K562 (cell line): ENCODE measurements around the gene CLCN5. TPM values are rescaled to one million over a fixed set of nuclear protein-coding genes. Genes with fewer than 3 reads are reported as not detected.

Source experiments
- ATAC-seq: fragments of 200-7000 bp; cut with Tn5 transposase; 3 replicates; pipeline ENCODE4 v1.9.1; 2020; ENCODE audit warnings: moderate library complexity
- BruUV-seq: library from RNA; stranded (reverse); fragments of 400-500 nt; replicated peaks from 2 replicates; lab custom pipeline; 2021; lab: Mats Ljungman, UMichigan
- CTCF ChIA-PET: fragments of 300-600 bp; formaldehyde crosslinking; extraction: SDS; loops from one replicate; lab custom pipeline; 2021; ENCODE audit warnings: low intra/inter-chr PET ratio; lab: Yijun Ruan, JAX
- POLR2A ChIA-PET: fragments of 300-600, 350-650 bp; sonication (Branson Sonifier 250); formaldehyde crosslinking; extraction: SDS; loops from one replicate; lab custom pipeline; 2021; ENCODE audit warnings: antibody characterized with exemption, inconsistent platforms; lab: Yijun Ruan, JAX
- DNase-seq, 4 experiments: peaks; one replicate each; pipeline versions ENCODE4 v3.0.0 to v3.0.0-alpha.2; 2011 to 2018; ENCODE audit warnings: low spot score in 3 of 4, mixed read lengths in 3 of 4; ENCODE audit errors: extremely low read depth in 1 of 4
- FAIRE-seq: peaks from 2 replicates; lab custom pipeline; 2011; peaks lifted over from hg19 to GRCh38; lab: Jason Lieb, UNC
- H2AFZ ChIP-seq: 2 replicates; pipeline ENCODE4 v1.6.0; 2011; ENCODE audit warnings: low read depth, low read length, control low read depth, inconsistent platforms
- H3K27ac ChIP-seq: fragments of 200-600 bp; 3 replicates; pipeline ENCODE4 v1.8.0; 2011; ENCODE audit warnings: low read depth, mild to moderate bottlenecking, control low read depth, inconsistent platforms, low read length, moderate library complexity, mixed read lengths; ENCODE audit errors: extremely low read depth
- H3K27me3 ChIP-seq, 2 experiments: fragments of 300-600 bp in 1 of 2; 2 replicates in 1 of 2; 3 replicates in 1 of 2; pipeline versions ENCODE4 v1.6.0 to v1.8.0; 2011; ENCODE audit warnings: inconsistent platforms in 2 of 2, low read length in 2 of 2, mild to moderate bottlenecking in 1 of 2, mixed read lengths in 1 of 2, moderate library complexity in 1 of 2; ENCODE audit not compliant: control insufficient read depth in 2 of 2, insufficient read depth in 2 of 2
- H3K36me3 ChIP-seq: fragments of 300-600 bp; 3 replicates; pipeline ENCODE4 v1.8.0; 2011; ENCODE audit warnings: mild to moderate bottlenecking, low read length, inconsistent platforms; ENCODE audit not compliant: control insufficient read depth, insufficient read depth
- H3K4me1 ChIP-seq, 2 experiments: fragments of 200-600 bp in 1 of 2; replicated peaks in 1 of 2; 2 replicates in 1 of 2; 3 replicates in 1 of 2; pipeline versions ENCODE4 v1.5.1 to v1.8.0; 2011; ENCODE audit warnings: inconsistent platforms in 2 of 2, low read length in 2 of 2, mild to moderate bottlenecking in 1 of 2, mixed read lengths in 1 of 2, moderate library complexity in 1 of 2; ENCODE audit not compliant: control insufficient read depth in 2 of 2, insufficient read depth in 2 of 2
- H3K4me2 ChIP-seq: 2 replicates; pipeline ENCODE4 v1.6.1; 2011; ENCODE audit warnings: low read length, control low read depth, inconsistent platforms, mixed read lengths; ENCODE audit not compliant: insufficient read depth
- H3K4me3 ChIP-seq: fragments of 200-600 bp; sonication (generic), shearing (Covaris generic); 2 replicates; pipeline ENCODE4 v1.5.1; 2016; ENCODE audit warnings: control low read depth, inconsistent platforms
- H3K79me2 ChIP-seq: fragments of 200-600 bp; 3 replicates; pipeline ENCODE4 v1.8.0; 2011; ENCODE audit warnings: low read length, inconsistent platforms; ENCODE audit not compliant: control insufficient read depth, insufficient read depth
- H3K9ac ChIP-seq, 2 experiments: 2 replicates each; pipeline versions ENCODE4 v1.6.0 to v1.6.1; 2011; ENCODE audit warnings: low read depth in 2 of 2, low read length in 2 of 2, control low read depth in 1 of 2, inconsistent platforms in 1 of 2, mild to moderate bottlenecking in 1 of 2, mixed read lengths in 1 of 2; ENCODE audit not compliant: insufficient read depth in 1 of 2
- H3K9me1 ChIP-seq: one replicate; pipeline ENCODE4 v1.6.0; 2011; ENCODE audit warnings: inconsistent platforms, mild to moderate bottlenecking, low read length, moderate library complexity; ENCODE audit not compliant: control insufficient read depth, insufficient read depth
- H3K9me3 ChIP-seq: replicated peaks from 2 replicates; pipeline ENCODE4 v1.5.1; 2011; ENCODE audit warnings: low read depth, low read length, inconsistent platforms; ENCODE audit not compliant: control insufficient read depth, insufficient read depth
- H4K20me1 ChIP-seq: replicated peaks from 2 replicates; pipeline ENCODE4 v1.6.1; 2011; ENCODE audit warnings: low read length, inconsistent platforms, mixed read lengths; ENCODE audit not compliant: control insufficient read depth, insufficient read depth
- CEBPB ChIP-seq: fragments of 450-650 bp; IDR thresholded peaks from 2 replicates; pipeline ENCODE4 v1.6.1; 2016; ENCODE audit warnings: missing genetic modification characterization, missing compliant biosample characterization
- CEBPG ChIP-seq, 3 experiments: fragments of 200-800 bp in 1 of 3; sonication (Bioruptor generic) in 1 of 3; sonication (generic) in 1 of 3; formaldehyde crosslinking in 1 of 3; IDR thresholded peaks in 2 of 3; conservative IDR thresholded peaks in 1 of 3; 2 replicates each; pipeline versions ENCODE4 v1.6.1 to v1.8.0; 2016 to 2022; ENCODE audit warnings: missing compliant biosample characterization in 2 of 3, missing genetic modification characterization in 2 of 3, mild to moderate bottlenecking in 1 of 3, missing genetic modification reagents in 1 of 3
- KLF6 ChIP-seq: fragments of 250-450 bp; sonication (Bioruptor Pico); IDR thresholded peaks from 2 replicates; pipeline ENCODE4 v1.4.0; 2020; ENCODE audit warnings: mild to moderate bottlenecking, moderate library complexity, borderline replicate concordance
- SAFB ChIP-seq: fragments of 200-400 bp; formaldehyde crosslinking; IDR thresholded peaks from 2 replicates; pipeline ENCODE4 v1.6.1; 2017; ENCODE audit warnings: low read depth, low read length, borderline replicate concordance
- ZFP36 ChIP-seq: fragments of 150-350 bp; IDR thresholded peaks from 2 replicates; pipeline ENCODE4 v1.6.1; 2018; ENCODE audit warnings: low read length, low read depth; ENCODE audit not compliant: partially characterized antibody
- ZNF41 ChIP-seq: fragments of 250-450 bp; sonication (Bioruptor Pico); conservative IDR thresholded peaks from 2 replicates; pipeline ENCODE4 v1.4.0; 2020; ENCODE audit warnings: mild to moderate bottlenecking
- WGBS: fragments of 100-300 bp; shearing (Covaris generic); methylation state at CpG from one replicate; pipeline ENCODE4 v1.1.6; 2016; ENCODE audit warnings: low coverage, mixed read lengths; ENCODE audit not compliant: insufficient coverage; ENCODE audit errors: missing lambda C conversion rate; 5-methylcytosine and 5-hydroxymethylcytosine counted together
- in situ Hi-C: fragments of 300-500 bp; cut with MboI; formaldehyde crosslinking; loops from 4 replicates; pipeline ENCODE4 v1.15.0; 2018; ENCODE audit warnings: inconsistent platforms, mixed read lengths
- intact Hi-C: fragments of 100-400 bp; cut with micrococcal nuclease; formaldehyde crosslinking; loops from 2 replicates; pipeline ENCODE4 v1.14.2; 2022
- polyA plus RNA-seq, 8 experiments: library from polyadenylated mRNA; depleted of rRNA in 4 of 8; stranded (reverse) in 5 of 8; unstranded in 3 of 8; fragments of >200 nt; fragmentation: Nextera tagmentation in 2 of 8; fragmentation: Illumina TruSeq in 1 of 8; extraction: Ambion mirVana in 2 of 8; extraction: Trizol in 1 of 8; gene quantifications; 2 replicates each; pipeline versions ENCODE4 v1.2.1 to v1.2.3, GENCODE V29; 2011 to 2014; ENCODE audit warnings: inconsistent platforms in 1 of 8, missing spikeins in 1 of 8
- total RNA-seq, 7 experiments: library from RNA; depleted of rRNA in 6 of 7; stranded (reverse); fragments of >200 nt in 6 of 7; fragmentation: Illumina TruSeq in 2 of 7; extraction: Trizol in 2 of 7; gene quantifications; 2 replicates each; pipeline versions ENCODE4 v1.2.1 to v1.2.3, GENCODE V29; 2011 to 2021; ENCODE audit warnings: low replicate concordance in 1 of 7
- TF ChIP-seq, protein P1 (sequence below): fragments of 450-650 bp; IDR thresholded peaks from 2 replicates; pipeline ENCODE4 v1.6.1; 2018; ENCODE audit warnings: mild to moderate bottlenecking, low read depth; ENCODE audit not compliant: partially characterized antibody

Gene CLCN5
- total and polyA plus RNA-seq, 9 of the 15 experiments (the other 6 are each of a cell fraction or from before 2014, with no cell fraction given) = 0.94 to 11.8 (median 7.1) TPM

- Histone ChIP-seq H3K4me1 (no peaks in the 10 kb centered on the region), H3K4me2 (no peak overlapping the region), H3K9me3 (no peaks in the 10 kb centered on the region), H3K4me3 (no peak overlapping the region), H3K27ac (no peak overlapping the region), H3K36me3 (no peaks in the 10 kb centered on the region), H3K79me2 (no peaks in the 10 kb centered on the region), H2AFZ (no peak overlapping the region), H4K20me1 (no peaks in the 10 kb centered on the region), H3K9ac (no peak overlapping the region), H3K27me3 (no peaks in the 10 kb centered on the region), H3K9me1 (no peaks in the 10 kb centered on the region)
- intact Hi-C loops = no loop called here
- WGBS = 70% methylated on average over 3 of the region's 4 CpGs
- no peak for FAIRE-seq
- POLR2A ChIA-PET = interaction anchor here (0.9 kb wide), 1 partner anchor 8 kb away, joined by 4 read pairs; no protein-coding TSS in a partner anchor
- TF ChIP-seq ZNF41 (no peak), CEBPG (CRISPR knock-in tag; IDR thresholded peaks at IDR 0.05) (no peak), CEBPG (tag; conservative IDR thresholded peaks at IDR 0.05 in 1 of 2, IDR thresholded peaks at IDR 0.05 in 1 of 2) (peak; percentile 36 to 89; a peak in 3 of 4 replicates), CEBPB (peak; percentile 83)
- CTCF ChIA-PET = no interaction called here
- no TSS peak for BruUV-seq
- no peak for DNase-seq
- in situ Hi-C loops = no loop called here
- no peak for ATAC-seq
Measured at GRCh38 chrX:49892542-49892941, 29.9 kb upstream of the CLCN5 start.

GRCh38 chrX:49896951-49897350 lies 25.4 kb upstream of the CLCN5 start:
- no peak overlapping the region for H3K27ac ChIP-seq
- H3K4me3 ChIP-seq = no peak overlapping the region
- H3K4me2 ChIP-seq = no peak overlapping the region
- H3K9me1 ChIP-seq = no peaks in the 10 kb centered on the region
- no peak overlapping the region for H3K9ac ChIP-seq
- ChIA-PET POLR2A (no interaction called here), CTCF (interaction anchor here (0.6 kb wide), 1 partner anchor 8 kb away, joined by 3 read pairs; no protein-coding TSS in a partner anchor)
- no peaks in the 10 kb centered on the region for H3K9me3 ChIP-seq
- no TSS peak for BruUV-seq
- H3K4me1 ChIP-seq = no peaks in the 10 kb centered on the region
- DNase-seq = no peak
- WGBS = 2% methylated on average over 4 of the region's 4 CpGs
- H4K20me1 ChIP-seq = no peaks in the 10 kb centered on the region
- no peaks in the 10 kb centered on the region for H3K27me3 ChIP-seq
- H3K36me3 ChIP-seq = no peaks in the 10 kb centered on the region
- intact Hi-C loops = no loop called here
- H3K79me2 ChIP-seq = no peaks in the 10 kb centered on the region
- ATAC-seq = no peak
- H2AFZ ChIP-seq = no peak overlapping the region
- no peak for FAIRE-seq
- in situ Hi-C loops = no loop called here
- TF ChIP-seq, protein P1, sequence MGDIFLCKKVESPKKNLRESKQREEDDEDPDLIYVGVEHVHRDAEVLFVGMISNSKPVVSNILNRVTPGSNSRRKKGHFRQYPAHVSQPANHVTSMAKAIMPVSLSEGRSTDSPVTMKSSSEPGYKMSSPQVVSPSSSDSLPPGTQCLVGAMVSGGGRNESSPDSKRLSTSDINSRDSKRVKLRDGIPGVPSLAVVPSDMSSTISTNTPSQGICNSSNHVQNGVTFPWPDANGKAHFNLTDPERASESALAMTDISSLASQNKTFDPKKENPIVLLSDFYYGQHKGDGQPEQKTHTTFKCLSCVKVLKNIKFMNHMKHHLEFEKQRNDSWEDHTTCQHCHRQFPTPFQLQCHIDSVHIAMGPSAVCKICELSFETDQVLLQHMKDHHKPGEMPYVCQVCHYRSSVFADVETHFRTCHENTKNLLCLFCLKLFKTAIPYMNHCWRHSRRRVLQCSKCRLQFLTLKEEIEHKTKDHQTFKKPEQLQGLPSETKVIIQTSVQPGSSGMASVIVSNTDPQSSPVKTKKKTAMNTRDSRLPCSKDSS = no peak
- TF ChIP-seq ZFP36 (no peak), SAFB (no peak), KLF6 (CRISPR knock-in tag) (no peak)
